ENCODE measurements around the gene GNGT1.

DNA sequence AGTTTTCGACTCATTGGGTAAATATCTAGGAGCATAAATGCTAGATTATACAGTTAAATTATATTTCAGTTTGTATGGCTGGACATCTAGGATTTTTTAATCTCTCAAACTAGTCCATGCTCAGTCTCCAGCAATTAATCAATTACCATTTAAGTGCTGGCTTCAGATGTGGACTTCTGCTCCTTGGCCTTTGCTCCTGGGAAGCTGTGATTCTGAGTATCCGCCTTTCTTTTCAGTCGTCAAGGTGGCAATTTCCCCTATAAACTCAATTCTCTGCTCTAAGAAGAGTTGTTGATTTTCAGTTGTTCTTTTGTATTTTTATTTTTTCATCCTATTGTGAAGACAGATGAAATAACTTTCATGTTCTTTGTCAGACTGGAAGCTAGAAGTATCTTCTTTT, 39.5 kb upstream of the GNGT1 start:
- TF ChIP-seq EZH2 (IDR thresholded peaks at IDR 0.05; ENCODE audit: insufficient read depth, poor library complexity, severe bottlenecking), result no peak
- TF ChIP-seq EZH2phosphoT487 (IDR thresholded peaks at IDR 0.05; ENCODE audit: insufficient read depth, low read depth), result no peak
